ENCODE data around the gene PDE9A.

PDE9A gene

DNA sequence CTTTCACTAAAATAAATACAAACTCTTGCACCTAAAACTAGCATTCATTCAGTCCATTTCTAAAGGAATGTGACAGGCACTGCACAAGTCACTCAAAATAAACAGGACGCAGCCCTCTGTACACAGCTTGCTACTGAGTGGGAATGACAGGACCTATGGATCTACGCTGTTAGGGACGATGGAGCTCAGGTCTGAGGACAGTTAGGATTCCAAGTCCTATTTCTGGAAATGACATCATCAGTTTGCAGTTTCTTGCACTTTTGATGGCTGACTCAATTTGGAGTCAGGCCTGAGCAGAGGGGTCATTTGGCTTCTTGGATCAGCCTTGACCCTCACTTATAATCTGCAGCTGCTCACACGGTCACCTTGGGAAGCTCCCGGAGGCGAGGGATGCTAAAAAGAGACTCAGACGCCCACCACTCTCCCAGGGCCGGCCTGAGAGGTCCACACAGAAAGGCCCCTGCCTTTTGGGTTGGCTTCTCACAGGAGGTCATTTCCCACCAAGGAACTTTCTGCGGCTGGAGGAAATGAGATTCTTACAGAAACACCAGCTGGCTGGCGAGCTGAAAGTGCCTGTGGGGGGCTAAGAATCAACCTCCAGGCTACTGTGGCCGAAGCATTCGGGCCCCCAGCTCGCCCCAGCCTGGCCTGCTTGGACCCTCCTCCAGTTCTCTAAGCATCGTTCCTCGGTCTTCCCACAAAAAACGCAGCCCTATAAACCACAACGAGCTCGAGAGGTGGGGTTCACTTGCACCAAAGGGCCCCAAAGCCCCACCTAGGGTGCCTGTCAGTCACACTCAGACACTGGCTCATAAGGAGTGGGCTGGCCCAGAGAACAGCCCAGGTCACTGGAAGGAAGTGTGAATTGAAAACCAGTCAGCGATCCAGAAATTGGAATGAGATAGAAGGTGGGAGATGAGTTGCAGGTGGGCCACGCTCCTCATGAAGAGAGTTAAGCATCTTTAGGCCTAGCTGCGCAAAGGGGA is 8.9 kb upstream of the PDE9A start:
- no peak for DNase-seq

DNA sequence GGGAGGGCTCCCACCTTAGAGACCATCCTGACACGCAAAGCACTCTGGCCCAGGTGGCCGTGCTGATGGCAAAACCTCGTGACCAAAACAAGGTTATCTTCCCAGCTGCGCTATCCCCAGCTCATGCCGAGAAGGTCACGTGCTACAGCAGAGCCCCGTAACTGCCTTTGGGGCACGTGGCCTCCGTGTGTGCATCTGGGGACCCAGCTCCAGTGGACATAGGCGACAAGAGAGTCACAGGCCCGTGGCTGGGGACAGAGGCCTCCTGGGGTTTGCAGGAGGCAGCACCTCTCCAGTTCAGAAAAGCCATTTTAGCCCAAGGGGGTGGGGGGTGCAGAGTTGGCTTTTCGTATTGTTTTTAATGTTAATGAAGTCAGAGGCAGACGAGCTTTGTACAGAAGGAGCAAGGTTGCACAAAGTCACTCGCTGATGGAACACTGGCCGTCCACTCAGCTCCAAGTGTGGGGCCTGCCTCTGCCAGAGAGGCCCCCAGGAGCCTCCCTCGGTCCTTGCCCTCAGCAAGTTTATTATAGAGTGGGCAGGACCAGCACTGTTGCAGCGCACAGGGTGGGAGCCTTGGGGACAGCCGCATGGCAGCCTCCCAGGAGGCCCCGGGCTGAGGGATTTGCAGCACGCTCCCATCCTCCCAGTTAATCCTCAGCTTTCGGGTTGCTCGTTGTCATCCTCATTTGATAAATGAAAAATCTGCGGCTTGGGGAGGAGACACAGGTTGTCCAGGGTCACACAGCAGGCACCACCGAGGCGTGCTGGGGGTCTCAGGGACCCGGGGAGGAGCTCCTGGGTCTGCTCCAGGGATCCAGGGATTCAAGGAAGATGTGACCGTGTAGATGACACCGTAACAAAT is 8.0 kb upstream of the PDE9A start:
- DNase-seq = no peak

DNA sequence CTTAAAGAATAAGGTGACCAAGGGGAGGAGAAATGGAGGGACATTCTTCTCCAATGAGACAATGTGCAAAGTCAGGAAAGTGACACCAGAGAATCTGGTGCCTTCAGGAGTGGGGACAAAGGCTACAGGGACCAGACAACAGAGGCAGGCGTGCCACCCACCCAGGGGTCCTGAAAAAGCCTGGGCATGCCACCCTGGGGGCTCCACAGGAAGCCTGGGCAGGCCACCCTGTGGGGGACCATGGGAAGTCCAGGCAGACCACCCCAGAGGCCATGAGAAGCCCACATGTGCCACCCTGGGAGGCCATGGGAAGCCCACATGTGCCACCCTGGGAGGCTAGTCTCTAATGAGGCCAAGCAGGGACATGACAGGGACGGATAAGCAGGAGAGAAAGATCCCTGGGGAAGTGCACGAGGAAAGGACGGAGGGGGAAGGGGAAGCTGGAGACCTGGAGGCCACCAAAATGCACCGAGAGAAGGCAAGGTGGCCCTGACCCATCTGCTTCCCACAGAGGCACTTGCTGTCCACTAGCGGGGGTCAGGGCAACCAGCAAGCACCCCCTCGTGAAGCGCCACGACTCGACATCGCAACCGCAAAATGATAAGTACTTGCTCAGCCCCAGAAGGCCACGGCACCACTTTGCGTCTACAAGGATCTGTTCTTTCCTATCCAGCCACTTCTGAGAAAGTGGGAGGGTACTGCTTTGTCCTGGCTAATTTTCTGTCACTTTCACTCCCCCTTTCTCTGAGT is 7.2 kb upstream of the PDE9A start:
- no peak for DNase-seq

DNA sequence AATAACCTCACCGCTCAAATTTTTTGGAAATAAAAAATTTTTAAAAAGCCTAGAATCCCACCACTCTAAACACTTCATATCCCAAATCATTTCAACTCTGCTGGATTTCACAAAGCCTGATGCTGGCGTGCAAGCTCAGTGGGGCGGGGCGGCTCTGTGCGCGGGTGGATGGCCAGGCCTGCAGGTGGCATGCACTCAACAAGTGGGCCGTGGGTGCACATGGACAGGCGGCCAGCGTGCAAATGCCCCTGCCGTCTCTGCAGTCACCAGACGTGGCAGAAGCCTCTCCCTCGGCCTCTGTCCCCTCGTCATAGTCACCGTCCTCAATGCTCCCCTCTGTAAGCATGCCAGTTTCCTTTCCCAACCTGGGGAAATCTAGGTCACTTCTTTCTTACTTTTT is 6.6 kb upstream of the PDE9A start:
- DNase-seq = no peak

DNA sequence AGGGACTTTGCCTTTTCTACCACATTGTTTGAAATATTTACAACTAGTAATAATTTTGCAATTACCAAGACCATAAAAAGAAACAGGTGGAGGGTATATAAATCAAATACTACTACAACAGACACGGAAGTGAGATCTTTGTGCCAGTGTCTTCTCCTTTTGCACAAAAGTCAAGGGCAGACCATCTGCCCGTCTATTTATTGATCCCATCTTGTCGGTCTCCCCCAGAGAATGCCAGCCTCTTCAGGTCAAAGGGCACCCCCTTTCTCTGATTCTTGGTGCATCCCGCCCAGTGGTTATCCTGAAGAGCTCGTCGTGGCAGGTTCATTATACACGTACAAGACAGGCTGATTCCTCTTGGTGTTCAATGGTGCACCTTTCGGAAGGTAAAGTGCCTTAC is 4.8 kb upstream of the PDE9A start:
- no peak for DNase-seq

DNA sequence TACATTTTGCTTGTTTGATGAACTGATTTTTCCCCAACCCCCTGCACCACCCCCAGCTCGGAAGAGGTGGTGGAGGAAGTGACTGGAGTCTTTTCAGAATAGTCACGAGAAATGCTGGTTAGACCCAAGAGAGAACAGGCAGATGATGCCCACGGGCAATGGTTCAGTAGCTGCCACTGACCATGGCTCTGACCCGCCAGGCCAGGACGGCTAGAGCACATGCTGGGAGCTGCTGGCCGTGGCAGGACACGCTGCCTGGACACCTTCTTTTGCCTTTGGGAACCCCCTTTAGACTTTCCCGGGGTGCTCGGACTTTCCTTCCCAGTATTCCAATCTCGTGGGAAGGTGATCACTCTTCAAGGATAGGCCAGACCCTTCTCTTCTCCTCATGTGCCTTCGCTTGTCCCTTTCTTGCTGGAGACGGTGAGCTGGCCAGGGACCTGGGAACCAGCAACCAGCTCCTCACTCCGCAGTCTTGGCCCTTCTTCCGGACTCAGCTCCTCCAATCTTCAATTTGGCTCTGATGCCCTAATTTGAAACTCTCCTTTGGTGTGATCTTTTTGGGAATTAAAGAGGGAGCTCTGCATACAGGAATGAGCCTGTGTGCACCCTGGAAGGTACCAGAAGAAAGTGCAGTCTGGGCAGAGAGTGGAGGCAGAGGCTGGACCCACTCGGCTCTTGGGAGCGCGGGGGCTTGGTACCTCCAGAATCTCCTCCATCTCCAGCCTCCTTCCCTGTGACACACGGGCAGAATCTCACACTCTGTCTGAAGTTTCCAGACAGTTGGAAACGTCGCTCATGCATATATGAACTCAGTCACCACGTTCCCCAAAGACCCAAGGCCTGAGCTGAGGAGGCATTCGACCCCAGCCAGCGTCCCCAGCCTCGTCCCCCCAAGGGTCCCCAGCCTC is 4.0 kb upstream of the PDE9A start:
- no peak for DNase-seq

DNA sequence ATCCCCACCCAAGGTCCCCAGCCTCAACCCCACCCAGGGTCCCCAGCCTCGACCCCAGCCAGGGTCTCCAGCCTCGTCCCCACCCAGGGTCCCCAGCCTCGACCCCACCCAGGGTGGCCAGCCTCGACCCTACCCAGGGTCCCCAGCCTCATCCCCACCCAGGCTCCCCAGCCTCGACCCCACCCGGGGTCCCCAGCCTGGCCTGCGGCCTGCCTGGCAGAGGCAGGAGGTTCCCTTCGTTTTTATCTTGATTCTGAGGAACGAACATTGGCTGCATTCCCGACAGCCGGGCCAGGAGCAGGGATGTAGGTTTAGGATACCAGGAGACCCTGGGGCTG is 3.4 kb upstream of the PDE9A start:
- DNase-seq = no peak

DNA sequence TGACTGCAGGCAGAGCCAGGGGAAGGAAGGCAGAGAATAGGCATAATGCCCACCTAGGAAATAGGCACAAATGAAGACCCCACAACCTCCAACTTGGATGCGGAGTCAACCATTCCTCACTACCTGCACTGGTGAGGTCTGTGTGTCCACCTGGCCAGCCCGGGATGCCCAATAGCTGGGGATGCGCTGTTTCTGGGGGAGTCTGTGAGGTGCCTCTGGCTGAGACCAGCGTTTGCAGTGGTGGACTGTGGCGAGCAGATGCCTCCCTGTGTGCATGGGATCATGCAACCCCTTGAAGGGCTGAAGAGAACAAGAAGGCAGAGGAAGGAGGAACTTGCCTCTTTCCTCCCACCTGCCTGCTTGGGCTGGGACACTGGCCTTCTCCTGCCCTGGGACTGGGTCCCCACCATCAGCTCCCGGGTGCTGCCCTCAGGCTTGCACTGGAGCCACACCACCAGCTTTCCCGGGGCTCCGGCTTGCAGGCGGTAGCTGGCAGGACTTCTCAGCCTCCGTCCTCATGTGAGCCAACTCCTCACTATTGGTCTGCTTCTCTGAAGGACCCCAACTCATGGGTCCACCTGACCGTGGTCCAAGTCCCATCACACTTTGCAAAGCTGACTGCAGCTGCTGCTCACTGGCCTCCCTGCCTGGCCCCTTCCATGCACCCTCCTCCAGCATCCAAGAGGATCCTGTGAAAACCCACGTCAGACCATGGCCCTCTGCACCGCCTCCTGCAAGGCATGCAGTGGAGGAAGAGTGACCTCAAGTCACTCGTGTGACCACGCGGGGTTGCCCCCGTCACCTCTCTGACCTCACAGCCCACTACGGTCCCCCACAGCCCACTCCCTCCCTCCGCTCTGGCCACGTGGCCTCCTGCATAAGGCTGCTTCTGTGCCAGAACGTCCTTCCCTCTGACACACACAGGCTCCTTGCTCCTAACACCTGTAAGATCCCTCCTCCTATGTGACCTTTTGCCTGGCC is 2.7 kb upstream of the PDE9A start:
- no peak for DNase-seq

DNA sequence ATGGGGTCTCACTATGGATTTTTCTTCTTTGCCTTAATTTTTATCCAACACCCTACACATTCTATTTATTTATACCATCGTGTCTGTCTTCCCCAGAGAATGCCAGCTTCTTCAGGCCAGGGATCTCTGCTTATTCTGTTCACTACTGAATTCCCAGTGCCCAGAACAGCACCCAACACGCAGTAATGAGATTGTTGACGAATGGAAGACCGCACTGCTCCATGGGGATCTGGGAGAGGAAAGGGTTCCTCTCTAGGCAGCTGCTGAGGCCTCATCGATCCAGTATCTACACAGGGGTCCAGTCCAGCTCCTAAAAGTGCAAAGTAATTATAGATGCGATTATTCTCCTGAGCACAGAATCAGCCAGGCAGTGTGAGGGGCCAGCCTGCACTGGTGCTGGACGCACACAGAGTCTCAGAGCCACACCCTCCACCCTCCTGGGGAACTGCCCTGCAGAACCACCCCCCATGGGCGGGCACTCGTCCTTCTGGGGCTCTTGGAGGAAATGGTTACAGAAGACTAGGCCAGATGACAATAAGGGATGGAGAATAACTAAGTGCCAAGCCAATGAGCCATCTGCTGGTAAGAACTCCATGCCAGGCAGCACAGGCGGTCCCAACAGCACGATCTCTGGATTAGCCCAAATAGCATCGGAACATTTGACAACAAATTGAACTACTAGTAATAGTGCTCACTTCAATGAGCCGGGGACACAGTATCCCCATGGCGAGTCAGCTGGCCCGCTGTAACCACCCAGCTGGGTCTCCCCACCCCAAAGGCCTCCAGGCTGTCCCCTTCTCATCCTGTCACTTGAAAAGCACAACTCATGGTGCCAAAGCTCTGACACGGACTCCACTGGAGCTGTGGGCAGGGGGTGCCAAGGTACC is 1.7 kb upstream of the PDE9A start:
- no peak for DNase-seq

DNA sequence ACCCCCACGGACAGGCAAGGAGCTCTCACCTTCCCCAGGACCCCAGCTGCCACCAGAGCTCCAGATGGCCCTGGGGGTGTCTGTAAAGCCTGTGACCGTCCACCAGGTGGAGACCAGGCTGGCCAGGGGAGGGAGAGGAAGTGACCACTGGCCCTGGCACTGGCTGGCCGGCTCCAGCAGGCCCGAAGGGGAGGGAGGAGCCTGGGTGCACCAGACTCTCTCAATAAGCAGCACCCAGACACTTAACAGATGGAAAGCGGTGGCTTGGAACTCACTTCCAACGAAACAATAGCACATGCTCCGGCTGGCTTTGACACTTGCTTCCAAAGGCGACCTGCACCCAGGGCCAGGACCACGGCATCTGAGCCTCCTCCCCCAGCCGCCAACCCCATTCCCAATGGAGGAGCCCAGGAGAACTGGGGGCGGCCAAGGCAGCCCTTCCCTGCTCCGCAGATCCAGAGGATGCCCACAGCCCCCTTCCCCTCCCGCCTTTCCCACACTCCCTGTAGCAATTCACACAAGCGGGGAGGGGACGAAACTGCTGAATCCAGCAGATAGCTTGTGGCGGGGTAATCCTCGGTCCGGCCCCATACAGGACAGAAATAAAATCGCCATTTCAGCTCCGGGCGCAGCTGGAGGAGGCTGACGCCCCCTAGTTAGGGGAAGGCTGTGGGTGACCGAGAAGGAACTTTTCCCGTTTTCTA is 742 bp upstream of the PDE9A start:
- no peak for DNase-seq

DNA sequence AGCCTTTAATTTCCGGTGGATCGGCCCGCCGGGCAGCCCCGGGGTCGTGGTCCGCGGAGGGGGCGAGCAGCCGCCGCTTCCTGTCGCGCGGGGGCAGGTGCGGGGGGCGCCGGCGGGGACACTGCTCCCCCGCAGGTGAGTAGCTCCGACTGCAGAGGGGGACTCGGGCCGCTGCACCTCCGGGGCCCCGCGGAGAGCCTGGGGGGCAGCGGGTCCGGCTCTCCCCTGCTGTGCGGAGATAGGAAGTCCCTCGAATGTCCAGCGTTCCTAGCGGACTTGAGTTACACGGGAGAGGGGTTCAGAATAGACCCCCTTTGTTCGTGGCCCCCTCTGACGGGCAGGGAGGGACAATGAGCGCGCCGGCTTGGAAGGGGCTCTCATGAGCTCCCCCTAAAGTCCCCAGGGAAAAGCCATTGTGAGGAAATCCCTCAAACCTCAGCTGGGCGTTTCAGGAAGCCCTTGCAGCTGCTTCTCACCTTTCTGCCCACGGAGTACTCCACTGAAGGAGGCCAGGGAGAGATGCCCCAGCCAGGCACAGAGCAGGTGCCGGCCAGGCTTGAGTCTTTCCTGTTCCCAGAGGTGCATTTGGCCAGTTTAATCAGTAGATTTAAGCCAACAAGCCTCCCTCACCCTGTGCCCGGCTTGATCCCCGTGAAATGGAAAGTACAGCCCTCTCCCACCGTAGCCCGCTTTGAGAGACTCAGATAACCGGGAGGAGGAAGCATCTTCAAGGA is 925 bp downstream of the PDE9A start:
- no peak for DNase-seq

DNA sequence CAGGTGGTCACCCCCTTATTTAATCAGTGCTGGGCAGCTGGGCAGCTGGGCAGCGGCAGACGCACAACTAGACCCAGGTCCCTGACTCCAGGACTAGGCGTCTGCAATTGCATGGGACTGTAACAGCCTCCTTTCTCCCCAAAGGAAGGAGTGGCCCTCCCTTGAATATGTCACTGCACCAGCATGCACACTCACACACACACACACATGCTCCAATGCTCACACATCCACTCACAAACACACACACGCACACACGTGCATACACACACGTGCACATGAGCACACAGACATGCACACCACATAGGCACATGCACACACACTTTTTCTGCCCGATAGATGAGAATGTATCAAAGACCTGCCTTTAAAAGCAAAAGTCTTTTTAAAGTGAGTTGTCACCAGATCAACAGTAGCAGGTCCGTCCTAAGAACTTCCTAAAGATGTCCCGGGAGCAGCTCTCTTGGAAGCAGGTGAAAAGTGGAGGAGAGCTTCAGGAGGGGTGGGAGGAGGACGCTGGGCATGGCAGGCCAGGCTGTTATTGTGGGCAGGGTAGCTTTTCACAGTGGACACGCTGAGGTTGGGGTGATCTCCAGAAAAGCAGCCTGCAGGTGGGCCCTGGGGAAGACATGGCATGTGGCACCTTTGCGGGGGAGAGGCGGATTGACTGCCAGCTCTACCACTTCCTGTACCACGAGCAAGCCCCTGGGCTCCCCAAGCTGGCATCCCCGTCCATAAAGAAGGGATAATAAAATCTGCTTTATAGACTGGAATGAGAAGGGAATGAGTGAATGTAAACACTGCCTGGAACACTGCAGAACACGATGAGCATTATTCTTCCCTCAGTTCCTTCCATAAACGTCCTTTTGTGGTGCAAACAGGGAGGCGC is 1.7 kb downstream of the PDE9A start:
- no peak for DNase-seq

DNA sequence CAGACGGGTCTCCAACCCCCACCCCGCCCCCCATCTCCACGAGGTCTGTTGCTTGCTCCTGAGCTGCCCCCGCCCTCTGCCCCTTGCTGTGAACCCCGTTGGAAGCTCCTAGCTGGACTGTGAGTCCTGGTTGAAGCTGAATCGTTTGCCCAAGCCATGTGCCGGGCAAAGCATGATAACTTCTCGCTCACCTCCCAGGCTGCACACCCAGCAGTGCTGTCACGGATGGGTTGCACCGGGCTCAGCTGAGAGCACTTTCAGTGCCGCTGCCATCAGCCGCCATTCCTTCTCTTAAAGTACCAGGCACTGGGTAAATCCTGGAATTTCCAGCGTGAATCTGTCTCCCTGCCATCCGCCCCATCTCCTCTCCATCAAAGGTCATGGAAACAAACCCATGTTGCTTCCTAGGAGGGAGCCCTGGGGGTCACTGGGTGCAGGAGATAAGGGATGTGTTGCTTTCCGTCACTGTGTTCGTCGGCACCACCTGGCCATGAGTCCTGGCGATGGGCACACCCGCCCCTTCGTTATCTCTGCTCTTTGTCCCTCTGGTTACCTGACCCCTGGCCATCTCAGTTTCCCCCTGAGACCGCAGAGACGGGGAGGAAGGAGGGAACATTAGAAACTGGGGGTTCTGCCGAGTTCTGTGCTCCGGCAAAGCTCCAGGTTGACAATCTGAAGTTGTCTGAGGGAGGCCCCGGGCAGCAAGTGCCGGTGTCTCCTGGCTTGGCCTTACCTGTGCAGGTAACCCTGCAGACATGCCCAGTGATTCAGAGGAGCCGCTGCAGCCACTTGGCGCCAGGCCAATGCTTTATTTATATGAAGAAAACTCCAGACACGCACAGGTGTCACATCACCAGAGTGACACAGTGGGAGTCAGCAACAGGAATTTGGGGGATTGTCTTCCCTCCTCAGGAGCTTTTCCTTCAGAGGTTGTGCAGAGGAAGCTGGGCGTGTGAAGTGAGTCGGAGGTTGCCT is 2.7 kb downstream of the PDE9A start:
- DNase-seq = no peak

DNA sequence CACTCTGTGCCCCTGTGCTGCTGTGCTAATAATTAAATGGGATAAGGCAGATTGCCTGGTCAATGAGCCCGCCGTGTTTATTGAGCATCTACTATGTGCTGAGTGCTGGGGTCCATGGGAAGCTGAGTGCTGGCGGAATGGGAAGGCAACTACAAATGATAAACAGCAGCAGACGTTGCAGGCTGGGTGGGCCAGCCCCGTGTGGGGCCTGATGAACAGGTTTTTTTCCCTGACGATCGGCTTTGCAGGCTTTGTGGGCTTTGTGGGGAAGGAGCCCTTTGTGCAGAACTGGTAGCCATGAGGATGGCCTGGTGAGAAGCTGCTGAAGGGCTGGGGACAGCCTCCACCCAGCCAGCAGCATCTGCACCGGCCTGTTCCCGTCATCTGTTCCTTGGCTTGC is 3.5 kb downstream of the PDE9A start:
- DNase-seq = no peak

DNA sequence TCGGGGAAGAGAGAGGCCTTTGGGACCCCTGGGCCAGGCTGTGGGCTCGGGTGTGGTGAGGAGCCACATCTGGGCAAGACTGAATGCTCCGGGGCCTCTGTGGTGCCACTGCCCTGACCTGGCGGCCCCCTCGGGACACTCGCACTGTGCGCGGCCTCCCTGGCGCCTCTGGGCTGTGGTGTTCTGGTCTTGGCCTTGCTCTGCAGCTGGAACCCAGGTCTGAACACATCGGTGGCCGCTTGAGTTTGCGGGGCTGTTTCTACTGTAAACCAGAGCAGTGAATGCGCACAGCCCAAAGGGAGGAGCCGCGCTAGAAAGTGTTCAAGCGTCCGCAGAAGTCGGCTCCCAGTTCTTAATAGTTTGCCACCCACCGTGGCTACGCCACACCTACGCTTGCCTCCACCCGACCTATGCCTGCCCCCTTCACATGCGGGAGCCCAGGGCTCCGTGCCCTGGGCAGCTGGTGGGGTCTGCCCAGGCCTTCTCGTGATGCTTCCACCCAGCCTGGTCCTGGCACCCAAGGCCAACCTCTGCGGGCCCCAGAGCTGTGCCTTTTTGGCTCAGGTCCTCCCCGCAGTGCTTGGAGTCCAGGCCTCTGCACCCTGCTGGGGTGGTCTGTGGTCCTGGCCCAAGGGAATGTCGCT is 4.4 kb downstream of the PDE9A start:
- DNase-seq = no peak
